Nephron (organoid): Measurements from ENCODE around the gene TAS2R14.

Experiments used
- H3K27ac Mint-ChIP-seq, 3 experiments: 2 replicates each; pipeline ENCODE4 v1.8.0; 2020; ENCODE audit warnings: mixed read lengths in 3 of 3, mild to moderate bottlenecking in 2 of 3, moderate library complexity in 1 of 3
- H3K27me3 Mint-ChIP-seq: 2 replicates; pipeline ENCODE4 v1.8.0; 2021; ENCODE audit warnings: low read depth, mild to moderate bottlenecking, moderate library complexity, mixed read lengths
- H3K36me3 Mint-ChIP-seq: 2 replicates; pipeline ENCODE4 v1.8.0; 2020; ENCODE audit warnings: low read depth, mixed read lengths
- H3K4me1 Mint-ChIP-seq: 2 replicates; pipeline ENCODE4 v1.8.0; 2020; ENCODE audit warnings: mixed read lengths
- H3K4me3 Mint-ChIP-seq, 3 experiments: 2 replicates each; pipeline ENCODE4 v1.8.0; 2020; ENCODE audit warnings: mild to moderate bottlenecking in 3 of 3, mixed read lengths in 3 of 3, moderate library complexity in 2 of 3
- H3K9me3 Mint-ChIP-seq: 2 replicates; pipeline ENCODE4 v1.8.0; 2020; ENCODE audit warnings: mixed read lengths
- CTCF ChIP-seq, 3 experiments: fragments of 200-600 bp; sonication (generic); IDR thresholded peaks; one replicate each; pipeline ENCODE4 v1.5.0; 2021; ENCODE audit warnings: antibody characterized with exemption in 3 of 3; ENCODE audit not compliant: unreplicated experiment in 3 of 3

Gene TAS2R14

DNA sequence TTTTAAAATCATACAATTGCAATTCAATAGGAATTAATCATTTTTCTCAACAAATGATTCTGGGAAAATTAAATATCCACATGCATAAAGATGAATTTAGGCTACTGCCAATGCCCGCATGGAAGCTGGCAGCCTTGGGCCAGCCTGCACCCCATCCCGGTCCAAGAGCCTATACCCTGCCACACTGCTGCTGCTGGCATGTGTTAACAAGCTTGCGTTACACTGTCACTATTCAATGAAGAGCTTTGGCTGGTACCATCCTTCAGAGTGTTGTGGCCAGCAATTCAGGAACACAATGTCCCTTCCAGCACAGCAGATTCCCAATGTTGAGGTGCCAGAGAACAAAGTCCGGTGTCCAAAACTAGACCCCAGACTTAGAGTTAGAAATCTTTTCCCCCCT lies 13.6 kb upstream of the TAS2R14 start:
- peaks cover 82% of the 10 kb centered on the region for H3K36me3 Mint-ChIP-seq
- TF ChIP-seq CTCF (IDR thresholded peaks at IDR 0.05; ENCODE audit: unreplicated experiment in 3 of 3) = no peak
- no peaks in the 10 kb centered on the region for H3K27me3 Mint-ChIP-seq
- no peak overlapping the region for H3K4me3 Mint-ChIP-seq
- H3K9me3 Mint-ChIP-seq = peaks cover 73% of the 10 kb centered on the region
- no peak overlapping the region for H3K27ac Mint-ChIP-seq
- no peaks in the 10 kb centered on the region for H3K4me1 Mint-ChIP-seq

GRCh38 chr12:10943167-10943566 lies 4.1 kb upstream of the TAS2R14 start:
- Mint-ChIP-seq H3K36me3 (peaks cover 45% of the 10 kb centered on the region), H3K27ac (no peak overlapping the region), H3K4me1 (no peaks in the 10 kb centered on the region), H3K27me3 (no peaks in the 10 kb centered on the region), H3K9me3 (peaks cover 45% of the 10 kb centered on the region), H3K4me3 (no peak overlapping the region)
- TF ChIP-seq CTCF (IDR thresholded peaks at IDR 0.05; ENCODE audit: unreplicated experiment in 3 of 3) = no peak

- Mint-ChIP-seq H3K27me3 (no peaks in the 10 kb centered on the region), H3K4me3 (no peak overlapping the region), H3K9me3 (peaks cover 34% of the 10 kb centered on the region), H3K36me3 (peaks cover 34% of the 10 kb centered on the region), H3K27ac (no peak overlapping the region), H3K4me1 (no peaks in the 10 kb centered on the region)
- no peak for TF ChIP-seq CTCF (IDR thresholded peaks at IDR 0.05; ENCODE audit: unreplicated experiment in 3 of 3)
Observed at GRCh38 chr12:10941916-10942607, 3.0 kb upstream of the TAS2R14 start.

GRCh38 chr12:10941369-10941768 lies 2.3 kb upstream of the TAS2R14 start:
- H3K27me3 Mint-ChIP-seq = no peaks in the 10 kb centered on the region
- H3K27ac Mint-ChIP-seq = no peak overlapping the region
- no peak overlapping the region for H3K4me3 Mint-ChIP-seq
- no peak for TF ChIP-seq CTCF (IDR thresholded peaks at IDR 0.05; ENCODE audit: unreplicated experiment in 3 of 3)
- H3K36me3 Mint-ChIP-seq = peaks cover 28% of the 10 kb centered on the region
- peaks cover 27% of the 10 kb centered on the region for H3K9me3 Mint-ChIP-seq
- H3K4me1 Mint-ChIP-seq = no peaks in the 10 kb centered on the region

GRCh38 chr12:10940389-10940788 lies 1.3 kb upstream of the TAS2R14 start:
- Mint-ChIP-seq H3K27me3 (no peaks in the 10 kb centered on the region), H3K27ac (no peak overlapping the region), H3K9me3 (peaks cover 17% of the 10 kb centered on the region), H3K4me3 (no peak overlapping the region), H3K4me1 (no peaks in the 10 kb centered on the region), H3K36me3 (peaks cover 18% of the 10 kb centered on the region)
- no peak for TF ChIP-seq CTCF (IDR thresholded peaks at IDR 0.05; ENCODE audit: unreplicated experiment in 3 of 3)

GRCh38 chr12:10936506-10936905 lies 2.6 kb downstream of the TAS2R14 start:
- no peak overlapping the region for H3K27ac Mint-ChIP-seq
- H3K27me3 Mint-ChIP-seq = no peaks in the 10 kb centered on the region
- TF ChIP-seq CTCF (IDR thresholded peaks at IDR 0.05; ENCODE audit: unreplicated experiment in 3 of 3) = no peak
- no peaks in the 10 kb centered on the region for H3K4me1 Mint-ChIP-seq
- H3K4me3 Mint-ChIP-seq = no peak overlapping the region
- H3K9me3 Mint-ChIP-seq = no peaks in the 10 kb centered on the region
- no peaks in the 10 kb centered on the region for H3K36me3 Mint-ChIP-seq
